GM10248 (cell line): ENCODE results near the gene RFX8.
"Not testable (repeated sequence)": the region's sequence is repeated elsewhere in the genome, so short reads cannot be mapped to it uniquely, and the experiment has no call there.

Source experiments
- CTCF ChIA-PET: fragments of 300-600 bp; sonication (Branson Sonifier 250); formaldehyde crosslinking; extraction: SDS; loops from one replicate; lab custom pipeline; 2021; ENCODE audit warnings: antibody characterized with exemption; lab: Yijun Ruan, JAX
- POLR2A ChIA-PET: fragments of 350-650 bp; sonication (Branson Sonifier 250); formaldehyde crosslinking; extraction: SDS; loops from one replicate; lab custom pipeline; 2020; ENCODE audit warnings: antibody characterized with exemption; lab: Yijun Ruan, JAX
- DNase-seq: peaks from one replicate; pipeline ENCODE4 v3.0.0; 2012; ENCODE audit errors: extremely low spot score
- TF ChIP-seq, protein P1 (sequence below): IDR thresholded peaks from 2 replicates; pipeline ENCODE4 v1.5.1; 2012; ENCODE audit warnings: mild to moderate bottlenecking, low read depth; ENCODE audit errors: extremely low read depth, missing control alignments, control extremely low read depth

RFX8 gene

DNA sequence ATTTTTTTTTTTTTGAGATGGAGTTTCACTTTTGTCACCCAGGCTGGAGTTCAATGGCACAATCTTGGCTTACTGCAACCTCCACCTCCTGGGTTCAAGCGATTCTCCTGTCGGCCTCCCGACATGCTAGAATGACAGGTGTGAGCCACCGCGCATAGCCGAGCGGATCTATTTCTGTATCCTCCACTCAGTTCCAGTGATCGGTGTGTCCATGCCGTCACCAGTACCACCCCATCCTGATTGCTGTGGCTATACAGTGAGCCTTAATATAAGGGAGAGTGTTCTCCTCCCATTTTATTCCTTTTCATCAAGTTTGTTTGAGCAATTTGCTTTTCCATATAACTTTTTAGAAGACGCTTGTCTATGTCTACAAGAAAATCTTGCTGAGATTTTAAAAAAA is 35.2 kb downstream of the RFX8 start:
- ChIA-PET POLR2A (interaction anchor here (0.7 kb wide), 1 partner anchor 1167 kb away, joined by 3 read pairs; no protein-coding TSS in a partner anchor), CTCF (no interaction called here)
- TF ChIP-seq, protein P1, sequence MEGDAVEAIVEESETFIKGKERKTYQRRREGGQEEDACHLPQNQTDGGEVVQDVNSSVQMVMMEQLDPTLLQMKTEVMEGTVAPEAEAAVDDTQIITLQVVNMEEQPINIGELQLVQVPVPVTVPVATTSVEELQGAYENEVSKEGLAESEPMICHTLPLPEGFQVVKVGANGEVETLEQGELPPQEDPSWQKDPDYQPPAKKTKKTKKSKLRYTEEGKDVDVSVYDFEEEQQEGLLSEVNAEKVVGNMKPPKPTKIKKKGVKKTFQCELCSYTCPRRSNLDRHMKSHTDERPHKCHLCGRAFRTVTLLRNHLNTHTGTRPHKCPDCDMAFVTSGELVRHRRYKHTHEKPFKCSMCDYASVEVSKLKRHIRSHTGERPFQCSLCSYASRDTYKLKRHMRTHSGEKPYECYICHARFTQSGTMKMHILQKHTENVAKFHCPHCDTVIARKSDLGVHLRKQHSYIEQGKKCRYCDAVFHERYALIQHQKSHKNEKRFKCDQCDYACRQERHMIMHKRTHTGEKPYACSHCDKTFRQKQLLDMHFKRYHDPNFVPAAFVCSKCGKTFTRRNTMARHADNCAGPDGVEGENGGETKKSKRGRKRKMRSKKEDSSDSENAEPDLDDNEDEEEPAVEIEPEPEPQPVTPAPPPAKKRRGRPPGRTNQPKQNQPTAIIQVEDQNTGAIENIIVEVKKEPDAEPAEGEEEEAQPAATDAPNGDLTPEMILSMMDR, result no peak
- no peak for DNase-seq

GRCh38 chr2:101438555-101438954 is 36.4 kb downstream of the RFX8 start:
- POLR2A ChIA-PET, DNase-seq, CTCF ChIA-PET: not testable (repeated sequence)

GRCh38 chr2:101435001-101435862 is 39.7 kb downstream of the RFX8 start:
- DNase-seq, result no peak
- ChIA-PET POLR2A (no interaction called here), CTCF (no interaction called here)
- TF ChIP-seq, protein P1, result no peak

DNA sequence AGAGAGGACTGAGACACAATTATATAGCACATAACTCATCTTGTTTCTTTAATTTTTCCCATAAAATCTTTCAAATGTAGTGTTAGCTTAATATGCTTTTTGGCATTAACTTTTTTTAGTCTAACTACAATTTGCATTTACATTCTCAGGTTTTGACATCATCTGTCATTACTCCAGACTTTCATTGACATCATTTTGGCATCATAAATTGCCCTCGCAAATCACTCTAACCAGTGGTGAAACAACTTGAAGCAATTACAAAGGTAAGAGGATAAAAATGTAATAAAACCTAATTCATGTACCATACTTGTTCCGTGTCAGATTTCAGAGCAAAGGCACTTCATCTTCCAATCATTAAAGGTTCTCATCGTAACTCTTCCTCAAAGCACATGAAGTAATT is 41.4 kb downstream of the RFX8 start:
- ChIA-PET CTCF (interaction anchor here (1.2 kb wide), 1 partner anchor 398 kb away, joined by 3 read pairs; no protein-coding TSS in a partner anchor), POLR2A (no interaction called here)
- no peak for DNase-seq
- TF ChIP-seq, protein P1, result no peak

DNA sequence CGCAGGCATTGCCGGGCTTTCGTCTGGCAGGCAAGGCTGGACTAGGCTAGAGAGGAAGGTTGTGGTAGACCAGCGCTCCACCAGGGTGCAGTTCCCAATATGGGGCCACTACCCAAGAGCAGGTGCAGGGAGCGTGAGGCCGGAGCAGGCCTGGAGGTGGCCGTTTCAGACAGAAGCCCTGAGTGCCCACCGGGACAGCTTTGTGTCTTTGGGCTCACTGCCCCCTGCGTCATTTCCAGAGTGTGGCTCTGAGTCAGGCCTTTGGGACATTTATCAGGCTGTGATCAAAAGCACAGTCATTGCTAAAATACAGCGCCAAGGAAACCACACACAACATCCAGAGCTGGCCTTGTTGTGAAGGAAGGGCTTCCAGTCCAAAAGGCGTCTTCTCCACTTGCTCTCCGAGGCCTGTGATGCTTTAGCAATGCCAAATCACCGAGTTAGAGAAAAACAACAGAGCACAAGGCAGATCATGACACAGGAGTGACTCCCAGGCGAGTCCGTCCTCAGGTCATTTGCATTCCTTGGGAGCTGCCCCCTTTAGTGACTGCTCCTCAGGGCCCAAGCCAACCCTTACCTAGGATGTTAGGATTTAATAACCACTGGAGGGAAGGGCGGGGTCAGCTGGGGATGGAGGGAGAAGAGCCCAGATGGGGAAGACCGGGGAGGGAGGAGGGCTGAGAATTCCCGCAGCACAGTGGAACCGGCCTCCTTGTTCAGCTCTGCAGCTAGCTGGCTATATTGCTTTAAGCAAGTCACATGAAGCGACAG is 42.3 kb downstream of the RFX8 start:
- TF ChIP-seq, protein P1, result no peak
- ChIA-PET CTCF (interaction anchor here (1.2 kb wide), 1 partner anchor 399 kb away, joined by 3 read pairs; no protein-coding TSS in a partner anchor), POLR2A (no interaction called here)
- no peak for DNase-seq

- ChIA-PET POLR2A (no interaction called here), CTCF (interaction anchor here (1.4 kb wide), 1 partner anchor 400 kb away, joined by 3 read pairs; no protein-coding TSS in a partner anchor)
- TF ChIP-seq, protein P1, result no peak
- DNase-seq, result no peak
These were observed 43.4 kb downstream of the RFX8 start for GRCh38 chr2:101431486-101431885.
